GM19328 (cell line): Measurements from ENCODE around the gene CCNB2.
"Not testable (repeated sequence)": the region's sequence is repeated elsewhere in the genome, so short reads cannot be mapped to it uniquely, and the experiment has no call there.

Experiments used
- ATAC-seq: cut with Tn5 transposase; IDR thresholded peaks from one replicate; pipeline ENCODE4 v1.9.1; 2021; ENCODE audit warnings: mild to moderate bottlenecking, moderate library complexity; ENCODE audit not compliant: unreplicated experiment

Gene CCNB2

GRCh38 chr15:59104912-59105732, at the start of gene CCNB2:
Gene CCNB2, plus strand, starts transcription at chr15:59105146. Its CDS starts 123 bp downstream, at chr15:59105269.
- ATAC-seq, result peak; percentile 98

GRCh38 chr15:59059076-59059597, 45.8 kb upstream of the CCNB2 start:
- ATAC-seq, result no peak

GRCh38 chr15:59060348-59060747, 44.6 kb upstream of the CCNB2 start:
- no peak for ATAC-seq

GRCh38 chr15:59063042-59063441, 41.9 kb upstream of the CCNB2 start:
- ATAC-seq, result no peak

GRCh38 chr15:59069430-59069829, 35.5 kb upstream of the CCNB2 start:
- no peak for ATAC-seq

- no peak for ATAC-seq
These were observed 30.3 kb upstream of the CCNB2 start for GRCh38 chr15:59074607-59075006.

- ATAC-seq, result no peak
These were observed 17.2 kb upstream of the CCNB2 start for GRCh38 chr15:59087731-59088130.

- ATAC-seq, result no peak
These were observed 10.9 kb upstream of the CCNB2 start for GRCh38 chr15:59094077-59094476.

- no peak for ATAC-seq
These were observed 8.5 kb upstream of the CCNB2 start for GRCh38 chr15:59096429-59096828.

GRCh38 chr15:59099162-59099685, 5.7 kb upstream of the CCNB2 start:
- ATAC-seq, result no peak

GRCh38 chr15:59104602-59104911, 389 bp upstream of the CCNB2 start:
- ATAC-seq, result peak; percentile 37

GRCh38 chr15:59105854-59106253, 908 bp downstream of the CCNB2 start:
- ATAC-seq, result no peak

GRCh38 chr15:59111251-59111650, 6.3 kb downstream of the CCNB2 start:
- no peak for ATAC-seq

GRCh38 chr15:59115047-59115446, 10.1 kb downstream of the CCNB2 start:
- ATAC-seq, result no peak

GRCh38 chr15:59116141-59116540, 11.2 kb downstream of the CCNB2 start:
- no peak for ATAC-seq

GRCh38 chr15:59116771-59117170, 11.8 kb downstream of the CCNB2 start:
- no peak for ATAC-seq

GRCh38 chr15:59119625-59120024, 14.7 kb downstream of the CCNB2 start:
- ATAC-seq, result no peak

GRCh38 chr15:59120937-59121336, 16.0 kb downstream of the CCNB2 start:
- no peak for ATAC-seq

GRCh38 chr15:59124261-59124660, 19.3 kb downstream of the CCNB2 start:
- no peak for ATAC-seq

- not testable (repeated sequence) for ATAC-seq
These were observed 20.7 kb downstream of the CCNB2 start for GRCh38 chr15:59125683-59126082.

- ATAC-seq, result not testable (repeated sequence)
These were observed 22.3 kb downstream of the CCNB2 start for GRCh38 chr15:59127255-59127654.

- ATAC-seq, result no peak
These were observed 26.5 kb downstream of the CCNB2 start for GRCh38 chr15:59131456-59131855.
